ENCODE results near the gene ITGB3. TPM values are rescaled to one million over a fixed set of nuclear protein-coding genes. Genes with fewer than 3 reads are reported as not detected.

Gene ITGB3
- total RNA-seq, 1 experiment from 2014 or later, result 0.68 TPM

GRCh38 chr17:47287068-47287467 lies 33.4 kb downstream of the ITGB3 start:
- CTCF ChIA-PET, result interaction anchor here (0.7 to 1.4 kb wide), 2 partner anchors 38 to 102 kb away, joined by 3 to 9 read pairs; no protein-coding TSS in a partner anchor
- TF ChIP-seq CTCF (IDR thresholded peaks at IDR 0.05; ENCODE audit: unreplicated experiment), result no peak
- H3K27ac Mint-ChIP-seq (ENCODE audit: unreplicated experiment), result no peak overlapping the region
- H3K4me1 Mint-ChIP-seq (ENCODE audit: low read depth, unreplicated experiment), result peaks cover 14% of the 10 kb centered on the region
- DNase-seq, result no peak
- H3K4me3 Mint-ChIP-seq (ENCODE audit: low read depth, unreplicated experiment), result no peak overlapping the region
- no peaks in the 10 kb centered on the region for H3K9me3 Mint-ChIP-seq (ENCODE audit: low read depth, unreplicated experiment)
- intact Hi-C loops (cut with micrococcal nuclease; ENCODE audit: unreplicated experiment), result no loop called here
- no TSS peak for BruUV-seq (replicated peaks)
- peaks cover 51% of the 10 kb centered on the region for H3K27me3 Mint-ChIP-seq (ENCODE audit: unreplicated experiment)
- no peaks in the 10 kb centered on the region for H3K36me3 Mint-ChIP-seq (ENCODE audit: insufficient read depth, unreplicated experiment)

- H3K27me3 Mint-ChIP-seq (ENCODE audit: unreplicated experiment), result peaks cover 51% of the 10 kb centered on the region
- H3K27ac Mint-ChIP-seq (ENCODE audit: unreplicated experiment), result no peak overlapping the region
- no peaks in the 10 kb centered on the region for H3K9me3 Mint-ChIP-seq (ENCODE audit: low read depth, unreplicated experiment)
- H3K4me1 Mint-ChIP-seq (ENCODE audit: low read depth, unreplicated experiment), result peaks cover 14% of the 10 kb centered on the region
- BruUV-seq (replicated peaks), result no TSS peak
- CTCF ChIA-PET, result interaction anchor here (0.7 to 1.4 kb wide), 2 partner anchors 38 to 103 kb away, joined by 3 to 9 read pairs; no protein-coding TSS in a partner anchor
- no peak overlapping the region for H3K4me3 Mint-ChIP-seq (ENCODE audit: low read depth, unreplicated experiment)
- no peaks in the 10 kb centered on the region for H3K36me3 Mint-ChIP-seq (ENCODE audit: insufficient read depth, unreplicated experiment)
- TF ChIP-seq CTCF (IDR thresholded peaks at IDR 0.05; ENCODE audit: unreplicated experiment), result no peak
- intact Hi-C loops (cut with micrococcal nuclease; ENCODE audit: unreplicated experiment), result no loop called here
- DNase-seq, result no peak
Observed at GRCh38 chr17:47287639-47288038, 34.0 kb downstream of the ITGB3 start.

GRCh38 chr17:47288531-47289116 lies 35.0 kb downstream of the ITGB3 start:
- CTCF ChIA-PET, result interaction anchor here (0.5 to 0.9 kb wide), 2 partner anchors 17 to 83 kb away, joined by 4 to 5 read pairs; no protein-coding TSS in a partner anchor
- H3K4me1 Mint-ChIP-seq (ENCODE audit: low read depth, unreplicated experiment), result peaks cover 14% of the 10 kb centered on the region
- no peak overlapping the region for H3K4me3 Mint-ChIP-seq (ENCODE audit: low read depth, unreplicated experiment)
- DNase-seq, result no peak
- intact Hi-C loops (cut with micrococcal nuclease; ENCODE audit: unreplicated experiment), result no loop called here
- no peaks in the 10 kb centered on the region for H3K9me3 Mint-ChIP-seq (ENCODE audit: low read depth, unreplicated experiment)
- BruUV-seq (replicated peaks), result no TSS peak
- no peak overlapping the region for H3K27ac Mint-ChIP-seq (ENCODE audit: unreplicated experiment)
- peaks cover 44% of the 10 kb centered on the region for H3K27me3 Mint-ChIP-seq (ENCODE audit: unreplicated experiment)
- H3K36me3 Mint-ChIP-seq (ENCODE audit: insufficient read depth, unreplicated experiment), result no peaks in the 10 kb centered on the region
- no peak for TF ChIP-seq CTCF (IDR thresholded peaks at IDR 0.05; ENCODE audit: unreplicated experiment)

GRCh38 chr17:47289302-47289701 lies 35.7 kb downstream of the ITGB3 start:
- no peak overlapping the region for H3K4me3 Mint-ChIP-seq (ENCODE audit: low read depth, unreplicated experiment)
- intact Hi-C loops (cut with micrococcal nuclease; ENCODE audit: unreplicated experiment), result no loop called here
- no peaks in the 10 kb centered on the region for H3K9me3 Mint-ChIP-seq (ENCODE audit: low read depth, unreplicated experiment)
- peaks cover 37% of the 10 kb centered on the region for H3K27me3 Mint-ChIP-seq (ENCODE audit: unreplicated experiment)
- no peaks in the 10 kb centered on the region for H3K36me3 Mint-ChIP-seq (ENCODE audit: insufficient read depth, unreplicated experiment)
- CTCF ChIA-PET, result interaction anchor here (0.6 to 1.2 kb wide), 2 partner anchors 16 to 446 kb away, joined by 3 read pairs; no protein-coding TSS in a partner anchor
- no peak overlapping the region for H3K27ac Mint-ChIP-seq (ENCODE audit: unreplicated experiment)
- BruUV-seq (replicated peaks), result no TSS peak
- DNase-seq, result no peak
- H3K4me1 Mint-ChIP-seq (ENCODE audit: low read depth, unreplicated experiment), result peaks cover 14% of the 10 kb centered on the region
- TF ChIP-seq CTCF (IDR thresholded peaks at IDR 0.05; ENCODE audit: unreplicated experiment), result no peak
